Measurements from ENCODE around the gene POLRMT.

The POLRMT gene

DNA sequence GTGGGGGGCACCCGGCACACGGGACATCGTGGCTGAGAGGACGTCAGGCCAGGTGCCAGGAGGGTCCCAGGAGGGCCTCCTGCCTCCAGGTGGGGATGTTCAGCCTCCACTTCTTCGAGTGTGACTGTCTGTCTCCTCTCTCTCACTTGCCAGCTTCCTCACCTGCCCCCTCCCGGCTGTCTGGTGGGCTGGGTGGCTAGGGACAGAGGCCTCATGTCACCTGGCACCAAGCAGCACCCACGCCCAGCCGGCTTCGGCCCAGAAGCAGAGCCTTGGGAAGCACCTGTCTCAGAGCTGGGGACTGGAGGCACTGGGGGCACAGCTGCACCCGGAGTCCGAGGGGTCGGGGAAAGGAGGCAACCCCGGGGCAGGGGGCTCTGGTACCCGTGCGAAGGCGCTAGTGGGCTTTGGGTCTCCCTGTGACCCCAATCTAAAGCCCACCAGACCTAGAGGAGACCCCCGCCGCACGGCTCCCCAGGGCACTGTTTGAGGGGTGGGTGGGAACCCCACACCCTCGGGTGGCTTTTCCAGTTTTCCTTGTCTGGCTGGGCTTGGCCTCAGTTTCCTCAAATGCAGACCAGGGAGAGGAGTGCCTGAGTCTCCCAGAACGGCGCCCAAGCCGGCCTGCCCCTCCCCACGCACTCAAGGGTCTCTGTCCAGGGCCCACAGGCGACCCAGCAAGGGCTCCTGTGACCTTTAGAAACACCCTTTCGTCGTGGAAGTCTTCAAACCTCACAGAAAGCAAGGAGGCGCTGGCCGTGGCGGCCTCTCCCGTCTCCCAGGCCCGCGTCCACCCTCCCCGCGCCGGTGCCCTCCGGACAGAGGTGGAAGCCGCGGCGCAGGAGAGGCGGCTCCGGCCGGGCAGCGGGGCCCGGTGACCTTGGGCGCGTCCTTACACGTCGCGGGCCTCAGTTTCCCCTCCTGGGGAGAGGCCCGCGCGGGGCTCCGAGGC, 44.3 kb downstream of the POLRMT start (continued):
- no peak for TF ChIP-seq ZBTB49 (tag by site-specific recombination; IDR thresholded peaks at IDR 0.05; ENCODE audit: low read depth)
- TF ChIP-seq ZNF335 (tag by site-specific recombination; conservative IDR thresholded peaks at IDR 0.05), result no peak
- no peak for TF ChIP-seq ZNF280D (tag by site-specific recombination; IDR thresholded peaks at IDR 0.05)
- TF ChIP-seq ZNF37A (tag by site-specific recombination; IDR thresholded peaks at IDR 0.05), result no peak
- no peak for TF ChIP-seq ZNF48 (tag by site-specific recombination; IDR thresholded peaks at IDR 0.05)
- TF ChIP-seq PATZ1 (tag by site-specific recombination; IDR thresholded peaks at IDR 0.05), result no peak
- TF ChIP-seq ZNF433 (tag by site-specific recombination; IDR thresholded peaks at IDR 0.05; ENCODE audit: low read depth), result no peak
- TF ChIP-seq YY2 (tag by site-specific recombination; IDR thresholded peaks at IDR 0.05), result no peak
- TF ChIP-seq KLF17 (tag by site-specific recombination; IDR thresholded peaks at IDR 0.05), result peak; percentile 4; the same call in 1 of the 2 replicates
- TF ChIP-seq ZFHX2 (tag by site-specific recombination; conservative IDR thresholded peaks at IDR 0.05), result no peak
- TF ChIP-seq ZNF560 (tag by site-specific recombination; IDR thresholded peaks at IDR 0.05; ENCODE audit: borderline replicate concordance), result no peak
- no peak for TF ChIP-seq ZNF629 (tag by site-specific recombination; IDR thresholded peaks at IDR 0.05)
- TF ChIP-seq ZNF416 (tag by site-specific recombination; IDR thresholded peaks at IDR 0.05), result no peak
- TF ChIP-seq KLF8 (tag by site-specific recombination; IDR thresholded peaks at IDR 0.05), result 0 out of 2 replicates have a peak, but pooled peaks have one; percentile 10
- no peak for TF ChIP-seq ZNF239 (tag by site-specific recombination; IDR thresholded peaks at IDR 0.05)
- no peak for TF ChIP-seq MZF1 (tag by site-specific recombination; IDR thresholded peaks at IDR 0.05; ENCODE audit: borderline replicate concordance)
